IPS-NIHi7 (cell line): ENCODE results near the gene BBIP1.

Experiments
- DNase-seq: peaks from one replicate; pipeline ENCODE4 v3.0.0; 2012; ENCODE audit warnings: mixed read lengths; ENCODE audit errors: extremely low spot score

The BBIP1 gene, protein sequence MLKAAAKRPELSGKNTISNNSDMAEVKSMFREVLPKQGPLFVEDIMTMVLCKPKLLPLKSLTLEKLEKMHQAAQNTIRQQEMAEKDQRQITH

DNA sequence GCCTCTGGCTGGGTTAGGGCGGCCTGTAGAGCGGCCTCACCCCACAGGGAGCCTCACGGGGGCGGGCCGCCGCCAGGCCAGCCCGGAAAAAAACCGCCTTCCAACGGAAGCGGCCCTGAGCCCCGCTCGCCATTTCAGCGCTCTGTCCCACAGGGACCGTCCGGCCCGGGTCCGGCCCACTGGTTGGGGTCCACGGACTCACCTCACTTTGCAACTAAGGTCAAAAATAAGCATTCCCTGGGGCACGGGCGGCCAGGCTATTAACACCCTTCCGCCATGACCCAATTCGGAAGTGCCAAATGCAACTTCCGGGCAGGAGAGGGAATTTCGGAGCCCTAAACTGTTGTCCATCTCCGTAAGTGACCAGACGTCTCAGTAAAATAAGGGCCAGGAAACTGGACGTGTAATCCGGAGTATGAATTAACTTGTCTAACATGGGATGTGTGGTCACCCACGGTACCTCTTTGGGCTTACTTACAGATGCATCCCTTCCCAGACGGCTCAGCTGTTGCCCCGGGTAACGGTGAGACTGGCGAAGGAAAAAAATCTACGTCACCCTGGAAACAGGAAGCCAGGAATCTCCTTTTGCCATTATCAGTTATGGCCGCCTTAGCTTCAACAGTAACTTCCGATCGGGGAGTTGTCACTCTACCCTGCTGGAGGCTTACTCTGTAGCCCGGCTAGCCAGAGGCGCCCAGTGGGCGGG lies at the start of gene BBIP1:
BBIP1 (minus strand) TSS at position 538 of the 706 bp plus-strand sequence. CDS start 1,023 bp downstream, outside the sequence.
- DNase-seq: no peak

DNA sequence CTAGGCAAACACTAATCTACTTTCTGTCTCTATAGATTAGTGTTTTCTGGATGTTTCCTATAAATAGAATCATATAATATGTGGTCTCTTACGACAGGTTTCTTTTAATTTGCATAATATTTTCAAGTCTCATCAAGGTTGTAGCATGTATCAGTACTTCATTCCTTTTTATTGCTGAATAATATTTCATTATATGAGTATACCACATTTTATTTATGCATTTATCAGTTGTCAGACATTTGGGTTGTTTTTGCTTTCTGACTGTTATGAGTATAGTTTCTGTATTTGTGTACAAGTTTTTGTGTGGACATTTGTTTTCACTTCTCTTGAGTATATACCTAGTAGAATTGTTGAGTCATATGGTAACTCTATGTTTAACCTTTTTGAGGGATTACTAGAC lies 48.7 kb upstream of the BBIP1 start:
- no peak for DNase-seq

- DNase-seq: no peak
Observed at GRCh38 chr10:110967009-110967630, 48.1 kb upstream of the BBIP1 start.

- no peak for DNase-seq
Observed at GRCh38 chr10:110966146-110966545, 47.2 kb upstream of the BBIP1 start.

DNA sequence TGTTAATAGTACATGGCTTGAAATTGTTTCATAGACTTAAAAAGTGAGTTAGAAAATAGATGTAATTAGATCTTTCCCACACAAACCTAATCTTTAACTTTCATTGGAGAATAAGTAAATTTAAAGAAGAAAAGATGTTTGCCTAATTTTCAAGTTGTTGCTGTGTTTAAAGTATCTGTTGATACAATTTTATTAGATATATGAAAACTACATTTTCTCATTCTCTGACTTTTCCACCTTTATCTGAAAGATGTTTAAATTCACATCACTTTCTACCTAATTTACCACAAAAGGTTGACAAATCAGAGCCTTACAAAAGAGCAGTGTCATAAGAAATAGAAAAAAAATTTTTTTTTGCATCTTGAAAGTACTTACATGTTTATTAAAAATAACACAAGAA lies 46.2 kb upstream of the BBIP1 start:
- DNase-seq: no peak

GRCh38 chr10:110964681-110965080 lies 45.7 kb upstream of the BBIP1 start:
- no peak for DNase-seq

DNA sequence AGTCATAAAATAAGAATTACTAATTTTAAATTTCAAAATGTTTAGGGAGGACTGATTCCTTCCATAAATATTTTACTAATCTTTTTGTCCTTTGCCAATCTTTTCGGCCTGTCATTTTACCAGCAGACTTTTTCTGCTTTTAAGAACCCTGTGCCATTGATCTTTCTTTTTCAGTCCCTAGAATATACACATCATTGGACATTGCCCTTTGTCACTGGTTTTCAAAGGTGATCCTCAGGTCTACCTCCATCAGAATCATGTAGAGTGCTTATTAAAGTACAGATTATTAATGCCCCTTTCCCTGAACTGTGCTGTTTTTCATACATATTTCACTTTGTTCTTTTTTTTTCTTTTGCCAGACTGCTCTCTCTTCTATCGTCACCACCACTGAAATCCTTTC lies 44.2 kb upstream of the BBIP1 start:
- DNase-seq: no peak

GRCh38 chr10:110962443-110962842 lies 43.5 kb upstream of the BBIP1 start:
- DNase-seq: no peak

DNA sequence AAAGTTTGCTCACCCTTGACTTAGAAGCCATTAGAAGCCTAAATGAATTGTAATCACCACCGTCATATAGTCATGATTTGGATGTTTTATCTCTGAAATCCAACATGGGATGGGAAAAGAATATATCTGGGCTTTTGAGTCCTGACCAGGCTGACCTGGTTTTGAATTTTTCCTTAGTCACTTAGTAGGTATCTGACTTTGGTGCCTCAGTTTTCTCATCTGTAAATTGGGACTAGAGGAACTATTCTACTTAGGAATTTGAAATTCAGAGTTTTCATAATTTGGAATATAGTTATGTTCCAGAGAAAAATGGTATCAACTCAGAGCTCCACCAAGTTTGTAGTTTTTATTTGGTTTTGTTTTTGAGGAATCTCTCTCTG lies 41.3 kb upstream of the BBIP1 start:
- DNase-seq: no peak

- DNase-seq: no peak
Observed at GRCh38 chr10:110959379-110960332, 40.7 kb upstream of the BBIP1 start.

DNA sequence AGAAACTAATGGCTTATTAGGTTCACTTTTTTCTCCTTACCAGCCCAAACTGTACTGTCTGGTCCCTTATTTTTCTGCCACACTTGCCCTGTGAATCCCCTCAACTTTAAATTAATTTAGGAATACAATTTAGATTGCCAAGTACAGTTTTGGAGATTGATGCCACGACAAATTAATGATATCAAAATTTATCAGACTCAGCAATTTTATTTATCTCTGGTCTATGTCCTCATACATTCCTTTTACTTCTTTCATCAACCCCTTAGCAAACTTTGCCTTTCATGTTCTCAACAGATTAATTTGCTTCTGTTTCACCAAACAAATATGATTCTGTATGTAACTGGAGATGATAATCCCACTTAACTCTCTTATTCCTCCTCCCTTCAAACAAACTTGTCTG lies 38.6 kb upstream of the BBIP1 start:
- no peak for DNase-seq

DNA sequence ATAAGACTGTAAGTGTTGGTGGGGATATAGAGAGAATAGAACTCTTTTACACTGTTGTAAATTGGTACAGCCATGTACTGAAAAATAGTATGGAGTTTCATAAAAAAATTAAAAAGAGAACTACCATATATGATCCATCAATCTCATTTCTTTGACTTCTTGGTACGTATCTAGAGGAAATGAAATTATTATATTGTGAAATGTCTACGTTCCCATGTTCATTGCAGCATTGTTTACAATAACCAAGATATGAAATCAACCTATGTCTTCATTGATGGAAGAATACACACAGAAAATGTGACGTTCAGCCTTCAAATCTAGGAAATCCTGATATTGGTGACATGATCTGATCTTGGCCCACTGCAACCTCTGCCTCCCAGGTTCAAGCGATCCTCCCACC lies 32.4 kb upstream of the BBIP1 start:
- no peak for DNase-seq

- no peak for DNase-seq
Observed at GRCh38 chr10:110947061-110947595, 28.1 kb upstream of the BBIP1 start.

GRCh38 chr10:110946496-110946895 lies 27.5 kb upstream of the BBIP1 start:
- no peak for DNase-seq

- DNase-seq: no peak
Observed at GRCh38 chr10:110944792-110945396, 25.9 kb upstream of the BBIP1 start.

DNA sequence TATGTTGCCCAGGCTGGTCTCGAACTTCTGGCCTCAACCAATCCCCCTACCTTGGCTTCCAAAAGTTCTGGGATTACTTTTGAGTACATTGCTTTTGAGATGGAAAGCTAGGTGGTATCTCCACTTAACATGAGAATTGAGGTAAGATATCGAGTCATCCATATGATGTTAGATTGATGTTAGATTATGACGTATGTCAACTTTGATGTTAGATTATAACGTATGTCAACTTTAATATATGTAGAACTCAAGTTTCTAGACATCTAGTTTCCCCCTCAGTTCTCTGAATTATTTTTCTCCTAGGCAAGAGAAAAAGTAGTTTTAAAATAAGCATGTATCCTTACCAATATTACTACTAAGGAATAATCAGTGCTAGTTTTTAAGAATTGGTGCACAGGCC lies 20.4 kb upstream of the BBIP1 start:
- no peak for DNase-seq

DNA sequence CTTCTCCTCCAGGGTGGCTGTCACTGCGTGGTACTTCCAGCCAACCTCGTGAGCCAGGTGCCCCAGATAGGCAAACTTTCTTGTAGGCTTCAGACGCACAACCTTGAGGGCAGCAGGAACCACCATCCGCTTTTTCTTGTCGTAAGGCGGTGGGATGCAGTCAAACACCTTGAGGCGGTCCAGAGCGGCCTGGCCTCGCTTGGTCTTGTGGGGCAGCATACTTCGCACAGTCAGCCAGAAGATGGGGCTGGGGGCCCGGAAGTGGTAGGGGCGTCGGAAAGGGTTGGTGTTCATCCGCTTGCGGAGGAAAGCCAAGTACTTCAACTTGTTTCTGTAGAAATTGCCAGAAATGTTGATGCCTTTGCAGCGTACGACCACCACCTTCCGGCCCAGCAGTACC lies 17.8 kb upstream of the BBIP1 start:
- no peak for DNase-seq

DNA sequence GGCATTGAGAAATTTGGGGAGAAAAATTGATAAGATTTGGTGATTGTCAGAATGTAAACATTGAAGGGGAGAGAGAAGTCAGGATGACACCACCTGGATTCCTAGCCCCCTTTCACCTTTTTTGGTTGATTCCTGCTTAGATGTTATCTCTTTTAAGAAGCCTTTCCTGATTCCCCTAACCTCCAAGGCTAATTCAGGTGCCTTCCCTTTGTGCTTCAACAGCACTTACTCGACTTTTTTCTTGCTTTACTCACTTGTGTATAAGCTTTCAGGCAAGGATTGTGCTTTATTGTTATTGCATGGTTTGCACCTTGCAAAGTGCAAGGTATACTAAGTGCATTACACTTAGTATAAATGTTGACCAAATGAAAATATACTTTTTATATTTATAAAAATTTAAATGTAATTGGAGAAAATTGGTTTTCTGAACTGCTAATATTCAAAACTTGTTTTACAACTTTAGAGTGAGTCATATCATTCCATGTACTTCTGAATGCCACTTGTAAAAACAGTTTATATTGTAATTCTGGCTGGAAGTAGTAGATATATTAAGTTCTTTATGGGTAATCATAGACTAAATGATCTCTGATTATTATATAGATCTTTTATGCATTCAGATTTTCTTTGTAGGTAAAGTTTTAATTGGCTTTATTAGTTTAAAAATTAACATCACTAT lies 13.7 kb upstream of the BBIP1 start:
- no peak for DNase-seq

GRCh38 chr10:110931769-110932381 lies 12.9 kb upstream of the BBIP1 start:
- no peak for DNase-seq

DNA sequence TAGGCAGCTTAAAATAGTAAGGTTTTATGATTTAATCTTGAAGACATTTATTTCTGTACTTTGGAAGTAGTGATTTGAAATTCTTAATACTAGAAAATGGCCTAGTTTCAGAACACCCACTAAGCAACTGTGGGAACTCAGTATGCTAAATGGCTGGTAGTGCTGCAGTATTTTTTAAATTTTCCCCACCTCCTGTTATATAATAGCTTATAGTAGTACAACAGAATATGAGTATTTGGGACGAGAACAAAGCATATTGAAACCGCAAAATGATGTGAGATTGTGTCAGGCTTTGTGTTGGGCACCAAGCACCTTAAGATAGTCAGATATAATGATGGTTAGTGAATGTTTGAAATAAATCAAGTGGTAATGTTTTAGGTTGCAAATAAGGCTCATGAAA lies 8.5 kb upstream of the BBIP1 start:
- DNase-seq: no peak
